GM18951 (cell line): ENCODE measurements around the gene SPRR4.
"Not testable (repeated sequence)": the region's sequence is repeated elsewhere in the genome, so short reads cannot be mapped to it uniquely, and the experiment has no call there.

Source experiments
- POLR2A ChIP-seq: IDR thresholded peaks from 4 replicates; pipeline ENCODE4 v1.6.1; 2011; ENCODE audit warnings: mild to moderate bottlenecking; ENCODE audit not compliant: insufficient read length, insufficient read depth; ENCODE audit errors: extremely low read depth
- in situ Hi-C: fragments of 300-500 bp; cut with MboI; formaldehyde crosslinking; loops from one replicate; pipeline ENCODE4 v1.12.0; 2022; ENCODE audit warnings: low sequenced_read_pairs, mixed read lengths, inconsistent platforms; ENCODE audit not compliant: unreplicated experiment

SPRR4 gene

GRCh38 chr1:152980676-152981075, 10.2 kb downstream of the SPRR4 start:
- in situ Hi-C loops: no loop called here
- no peak for TF ChIP-seq POLR2A

- in situ Hi-C loops: no loop called here
- no peak for TF ChIP-seq POLR2A
These were observed 10.9 kb downstream of the SPRR4 start for GRCh38 chr1:152981146-152981871.

- in situ Hi-C loops: no loop called here
- TF ChIP-seq POLR2A: no peak
These were observed 11.6 kb downstream of the SPRR4 start for GRCh38 chr1:152982076-152982475.

GRCh38 chr1:152983234-152983633, 12.8 kb downstream of the SPRR4 start:
- in situ Hi-C loops: no loop called here
- TF ChIP-seq POLR2A: no peak

- in situ Hi-C loops: no loop called here
These were observed 13.3 kb downstream of the SPRR4 start, which contains the start of gene SPRR1A for GRCh38 chr1:152983743-152984142. TSS of gene SPRR1A (plus strand) at chr1:152984081. CDS start at chr1:152985231, 1,150 bp downstream.

GRCh38 chr1:152986578-152986977, 16.1 kb downstream of the SPRR4 start:
- TF ChIP-seq POLR2A: no peak
- in situ Hi-C loops: no loop called here

More at GRCh38 chr1:152983743-152984142, 13.3 kb downstream of the SPRR4 start, which contains the start of gene SPRR1A:
- no peak for TF ChIP-seq POLR2A

GRCh38 chr1:152993186-152993585, 22.7 kb downstream of the SPRR4 start:
- TF ChIP-seq POLR2A: no peak
- in situ Hi-C loops: no loop called here

GRCh38 chr1:152995842-152996241, 25.4 kb downstream of the SPRR4 start:
- in situ Hi-C loops: no loop called here
- no peak for TF ChIP-seq POLR2A

- TF ChIP-seq POLR2A: no peak
- in situ Hi-C loops: no loop called here
These were observed 26.4 kb downstream of the SPRR4 start for GRCh38 chr1:152996633-152997400.

- TF ChIP-seq POLR2A: no peak
- in situ Hi-C loops: no loop called here
These were observed 27.5 kb downstream of the SPRR4 start for GRCh38 chr1:152997901-152998300.

- no peak for TF ChIP-seq POLR2A
- in situ Hi-C loops: no loop called here
These were observed 28.0 kb downstream of the SPRR4 start for GRCh38 chr1:152998476-152998875.

- no peak for TF ChIP-seq POLR2A
- in situ Hi-C loops: no loop called here
These were observed 29.4 kb downstream of the SPRR4 start for GRCh38 chr1:152999818-153000217.

GRCh38 chr1:153000294-153000693, 29.8 kb downstream of the SPRR4 start:
- in situ Hi-C loops: no loop called here
- TF ChIP-seq POLR2A: no peak

- in situ Hi-C loops: no loop called here
- no peak for TF ChIP-seq POLR2A
These were observed 30.9 kb downstream of the SPRR4 start, which contains the start of gene SPRR3 for GRCh38 chr1:153001382-153001781. TSS of gene SPRR3 (plus strand) at chr1:153001749. CDS start at chr1:153003021, 1,272 bp downstream.

- in situ Hi-C loops: not testable (repeated sequence)
These were observed 40.8 kb downstream of the SPRR4 start for GRCh38 chr1:153011235-153011758.

- in situ Hi-C loops: not testable (repeated sequence)
These were observed 51.4 kb downstream of the SPRR4 start for GRCh38 chr1:153021829-153022228.
